ENCODE measurements around the gene SLC10A6. TPM values are rescaled to one million over a fixed set of nuclear protein-coding genes. Genes with fewer than 3 reads are reported as not detected.

The SLC10A6 gene
- total RNA-seq, 1 experiment from 2014 or later: not detected

GRCh38 chr4:86822136-86822535 is 27.0 kb downstream of the SLC10A6 start:
- in situ Hi-C loops (cut with HindIII; ENCODE audit: low pct_unique_long_range_greater_than_20kb, low sequenced_read_pairs): no loop called here
- CTCF ChIA-PET: no interaction called here
- DNase-seq (ENCODE audit: low read depth, low spot score): no peak
- Histone ChIP-seq H3K36me3 (ENCODE audit: control insufficient read depth, insufficient read depth, low read length) (no peaks in the 10 kb centered on the region), H3K4me3 (ENCODE audit: low read depth in 2 of 2, low read length in 2 of 2) (no peak overlapping the region), H3K27ac (ENCODE audit: low read length) (no peak overlapping the region), H3K4me1 (ENCODE audit: control insufficient read depth, insufficient read depth, low read length) (no peaks in the 10 kb centered on the region), H3K27me3 (ENCODE audit: control insufficient read depth, insufficient read depth, low read length) (no peaks in the 10 kb centered on the region), H3K9me3 (ENCODE audit: control insufficient read depth, insufficient read depth, low read depth, low read length) (no peaks in the 10 kb centered on the region)
- POLR2A ChIA-PET: no interaction called here
- intact Hi-C loops (cut with micrococcal nuclease; ENCODE audit: unreplicated experiment): no loop called here
- no TSS peak for BruUV-seq (replicated peaks)
- ATAC-seq: no peak
- TF ChIP-seq SIN3A (IDR thresholded peaks at IDR 0.05; ENCODE audit: borderline replicate concordance, insufficient read depth, low read depth, low read length) (no peak), CTCF (IDR thresholded peaks at IDR 0.05) (no peak), REST (IDR thresholded peaks at IDR 0.05; ENCODE audit: insufficient read depth in 1 of 2, low read depth in 2 of 2, low read length in 1 of 2) (no peak), TCF7L2 (IDR thresholded peaks at IDR 0.05; ENCODE audit: low read depth, low read length) (no peak), POLR2AphosphoS5 (IDR thresholded peaks at IDR 0.05; ENCODE audit: low read depth, low read length) (no peak)

GRCh38 chr4:86821151-86821550 is 28.0 kb downstream of the SLC10A6 start:
- no peak overlapping the region for H3K4me3 ChIP-seq (ENCODE audit: low read depth in 2 of 2, low read length in 2 of 2)
- BruUV-seq (replicated peaks): no TSS peak
- intact Hi-C loops (cut with micrococcal nuclease; ENCODE audit: unreplicated experiment) (no loop called here), in situ Hi-C loops (cut with HindIII; ENCODE audit: low pct_unique_long_range_greater_than_20kb, low sequenced_read_pairs) (no loop called here)
- no peaks in the 10 kb centered on the region for H3K36me3 ChIP-seq (ENCODE audit: control insufficient read depth, insufficient read depth, low read length)
- H3K9me3 ChIP-seq (ENCODE audit: control insufficient read depth, insufficient read depth, low read depth, low read length): no peaks in the 10 kb centered on the region
- TF ChIP-seq TCF7L2 (IDR thresholded peaks at IDR 0.05; ENCODE audit: low read depth, low read length) (no peak), SIN3A (IDR thresholded peaks at IDR 0.05; ENCODE audit: borderline replicate concordance, insufficient read depth, low read depth, low read length) (no peak), CTCF (IDR thresholded peaks at IDR 0.05) (no peak), REST (IDR thresholded peaks at IDR 0.05; ENCODE audit: insufficient read depth in 1 of 2, low read depth in 2 of 2, low read length in 1 of 2) (no peak), POLR2AphosphoS5 (IDR thresholded peaks at IDR 0.05; ENCODE audit: low read depth, low read length) (no peak)
- ATAC-seq (no peak), DNase-seq (ENCODE audit: low read depth, low spot score) (no peak)
- no peaks in the 10 kb centered on the region for H3K4me1 ChIP-seq (ENCODE audit: control insufficient read depth, insufficient read depth, low read length)
- no peaks in the 10 kb centered on the region for H3K27me3 ChIP-seq (ENCODE audit: control insufficient read depth, insufficient read depth, low read length)
- no peak overlapping the region for H3K27ac ChIP-seq (ENCODE audit: low read length)
- POLR2A ChIA-PET: interaction anchor here (0.5 kb wide), 1 partner anchor 42 kb away, joined by 4 read pairs; no protein-coding TSS in a partner anchor
- CTCF ChIA-PET: no interaction called here
